Sigmoid colon (tissue), 7 donors: Measurements from ENCODE around the gene NRXN3. TPM values are rescaled to one million over a fixed set of nuclear protein-coding genes. Genes with fewer than 3 reads are reported as not detected.

Source experiments
- DNase-seq: peaks from one replicate; pipeline ENCODE4 v3.0.0-alpha.2; 2019
- H3K27ac ChIP-seq, 4 donors: fragments of 200-600 bp; sonication (generic); one replicate each; pipeline ENCODE4 v1.5.1; 2016 to 2019; ENCODE audit warnings: mild to moderate bottlenecking in 1 of 4
- H3K27me3 ChIP-seq, 3 donors: fragments of 200-600 bp; sonication (generic); one replicate each; pipeline ENCODE4 v1.5.1; 2019; ENCODE audit warnings: mild to moderate bottlenecking in 1 of 3
- H3K36me3 ChIP-seq, 4 donors: fragments of 200-600 bp; sonication (generic); one replicate each; pipeline ENCODE4 v1.5.1; 2016 to 2019
- H3K4me1 ChIP-seq, 4 donors: fragments of 200-600 bp; sonication (generic); one replicate each; pipeline ENCODE4 v1.5.1; 2017 to 2019
- H3K4me3 ChIP-seq, 4 donors: fragments of 200-600 bp; sonication (generic); one replicate each; pipeline ENCODE4 v1.5.1; 2017 to 2019; ENCODE audit warnings: mild to moderate bottlenecking in 2 of 4, moderate library complexity in 1 of 4
- H3K9me3 ChIP-seq, 4 donors: fragments of 200-600 bp in 3 of 4; sonication (generic) in 3 of 4; one replicate each; pipeline versions ENCODE4 v1.5.1 to v1.6.1; 2013 to 2019
- CTCF ChIP-seq, 4 experiments: fragments of 450-650 bp in 3 of 4; fragments of 200-600 bp in 1 of 4; IDR thresholded peaks; one replicate each; pipeline ENCODE4 v1.5.1; 2016 to 2019; ENCODE audit warnings: antibody characterized with exemption in 4 of 4, mild to moderate bottlenecking in 3 of 4, moderate library complexity in 2 of 4
- EP300 ChIP-seq, 4 donors: sonication (generic); formaldehyde crosslinking; IDR thresholded peaks; one replicate each; pipeline ENCODE4 v1.6.1; 2017; ENCODE audit warnings: antibody characterized with exemption in 4 of 4
- POLR2A ChIP-seq, 2 donors: fragments of 450-650 bp; IDR thresholded peaks; one replicate each; pipeline ENCODE4 v1.6.1; 2016; ENCODE audit warnings: antibody characterized with exemption in 2 of 2, mild to moderate bottlenecking in 2 of 2, moderate library complexity in 2 of 2
- POLR2AphosphoS5 ChIP-seq, 4 donors: sonication (generic); formaldehyde crosslinking; IDR thresholded peaks; one replicate each; pipeline ENCODE4 v1.6.1; 2017; ENCODE audit warnings: antibody characterized with exemption in 4 of 4
- WGBS, 2 donors: extraction: QIAGEN DNeasy Blood & Tissue Kit; methylation state at CpG; one replicate each; pipeline ENCODE4 v1.1.7; 2013; 5-methylcytosine and 5-hydroxymethylcytosine counted together
- intact Hi-C: fragments of 100-400 bp; cut with DNase I; formaldehyde crosslinking; loops from one replicate; pipeline ENCODE4 v1.15.1; 2023
- polyA plus RNA-seq, 3 donors: library from polyadenylated mRNA; stranded (reverse); fragments of 200-250 nt; gene quantifications; one replicate each; pipeline ENCODE4 v1.2.3, GENCODE V29; 2013
- total RNA-seq, 4 donors: library from RNA; depleted of rRNA; stranded (reverse); fragments of >200 nt; gene quantifications; one replicate each; pipeline ENCODE4 v1.1.0, GENCODE V29; 2016
- donor health status: healthy with polysubstance abuse.
- donor health status: Bipolar disorder and iron deficiency.
- donor health status: healthy.

NRXN3 gene
- total and polyA plus RNA-seq, 7 donors = 0.23 to 46.3 (median 23.2) TPM

DNA sequence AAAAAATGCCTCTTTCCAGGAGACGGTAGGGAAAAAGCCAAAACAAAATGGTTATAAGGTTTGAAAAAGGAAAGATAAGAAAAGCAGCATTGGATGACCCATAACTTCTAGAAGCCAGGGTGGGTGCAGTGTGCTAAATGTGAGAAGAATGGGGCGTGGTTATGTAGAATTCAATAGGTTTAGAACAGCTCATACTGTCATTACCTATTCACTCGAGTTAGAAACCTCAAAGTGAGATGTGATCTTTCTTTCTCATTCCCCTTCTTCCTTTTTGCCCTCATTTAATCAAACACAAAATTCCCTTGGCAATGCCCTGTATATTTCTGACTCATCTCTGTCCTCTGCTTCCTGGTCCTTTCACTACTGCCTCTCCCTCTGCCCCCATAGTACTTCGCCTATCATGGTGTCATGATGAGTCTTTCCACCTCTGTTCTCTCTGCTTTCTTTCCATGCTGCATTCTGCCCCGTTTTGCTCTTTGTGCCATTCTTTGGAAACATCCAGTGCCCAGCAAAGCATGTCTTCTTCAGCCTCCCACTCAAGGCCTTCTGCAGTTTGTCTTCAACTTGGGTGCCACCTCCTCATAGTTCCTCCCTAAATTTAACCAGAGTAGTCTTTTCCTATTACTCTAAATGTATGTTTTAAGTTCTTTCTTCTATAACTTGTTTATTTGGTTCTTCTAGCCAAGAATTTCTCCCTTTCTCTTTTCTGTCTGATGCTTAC lies 496.3 kb downstream of the NRXN3 start:
- 63 to 65% methylated on average over 5 of the region's 5 CpGs for whole genome bisulfite sequencing, 2 donors
- no peaks in the 10 kb centered on the region for H3K9me3 ChIP-seq
- DNase-seq = no peak
- H3K27ac ChIP-seq = no peak overlapping the region
- intact Hi-C loops = no loop called here
- no peaks in the 10 kb centered on the region for H3K27me3 ChIP-seq
- H3K36me3 ChIP-seq = no peaks in the 10 kb centered on the region
- no peaks in the 10 kb centered on the region for H3K4me1 ChIP-seq
- H3K4me3 ChIP-seq = no peak overlapping the region
- TF ChIP-seq POLR2A (IDR thresholded peaks at IDR 0.05) (no peak), POLR2AphosphoS5 (IDR thresholded peaks at IDR 0.05) (no peak), CTCF (IDR thresholded peaks at IDR 0.05) (no peak), EP300 (IDR thresholded peaks at IDR 0.05) (no peak)

GRCh38 chr14:78667141-78667540 lies 497.0 kb downstream of the NRXN3 start:
- Histone ChIP-seq H3K36me3 (no peaks in the 10 kb centered on the region), H3K4me3 (no peak overlapping the region), H3K27ac (no peak overlapping the region), H3K27me3 (no peaks in the 10 kb centered on the region), H3K4me1 (no peaks in the 10 kb centered on the region), H3K9me3 (no peaks in the 10 kb centered on the region)
- TF ChIP-seq CTCF (IDR thresholded peaks at IDR 0.05) (no peak), POLR2AphosphoS5 (IDR thresholded peaks at IDR 0.05) (no peak), EP300 (IDR thresholded peaks at IDR 0.05) (no peak), POLR2A (IDR thresholded peaks at IDR 0.05) (no peak)
- DNase-seq = no peak
- intact Hi-C loops = no loop called here
- WGBS, 2 donors = 63 to 75% methylated on average over 1 of the region's 1 CpG

DNA sequence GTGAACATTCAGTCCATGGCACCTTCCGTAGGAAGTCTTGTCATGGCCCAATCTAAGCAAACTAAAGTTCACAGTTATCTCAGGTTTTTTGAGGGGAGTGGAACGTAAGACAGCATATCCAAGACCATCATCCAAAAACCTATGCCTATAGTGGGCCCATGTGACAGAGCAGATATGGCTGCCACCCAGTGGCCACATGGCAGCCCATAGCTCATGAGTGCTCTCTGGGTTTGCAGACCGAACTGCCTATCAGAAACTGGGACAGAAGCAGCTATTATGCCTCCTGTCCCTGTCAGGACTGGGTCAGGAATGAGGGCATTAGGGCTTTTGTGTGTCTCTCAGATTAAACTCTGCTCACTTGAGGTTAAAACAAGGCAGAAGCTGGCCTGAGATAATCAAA lies 503.7 kb downstream of the NRXN3 start:
- Histone ChIP-seq H3K4me3 (no peak overlapping the region), H3K4me1 (no peaks in the 10 kb centered on the region), H3K36me3 (no peaks in the 10 kb centered on the region), H3K27ac (no peak overlapping the region), H3K9me3 (no peaks in the 10 kb centered on the region), H3K27me3 (no peaks in the 10 kb centered on the region)
- TF ChIP-seq CTCF (IDR thresholded peaks at IDR 0.05) = no peak
- no peak for TF ChIP-seq POLR2AphosphoS5 (IDR thresholded peaks at IDR 0.05)
- TF ChIP-seq EP300 (IDR thresholded peaks at IDR 0.05) = no peak
- TF ChIP-seq POLR2A (IDR thresholded peaks at IDR 0.05) = no peak
- 86 to 87% methylated on average over 3 of the region's 3 CpGs for WGBS, 2 donors
- DNase-seq = no peak
- intact Hi-C loops = no loop called here

DNA sequence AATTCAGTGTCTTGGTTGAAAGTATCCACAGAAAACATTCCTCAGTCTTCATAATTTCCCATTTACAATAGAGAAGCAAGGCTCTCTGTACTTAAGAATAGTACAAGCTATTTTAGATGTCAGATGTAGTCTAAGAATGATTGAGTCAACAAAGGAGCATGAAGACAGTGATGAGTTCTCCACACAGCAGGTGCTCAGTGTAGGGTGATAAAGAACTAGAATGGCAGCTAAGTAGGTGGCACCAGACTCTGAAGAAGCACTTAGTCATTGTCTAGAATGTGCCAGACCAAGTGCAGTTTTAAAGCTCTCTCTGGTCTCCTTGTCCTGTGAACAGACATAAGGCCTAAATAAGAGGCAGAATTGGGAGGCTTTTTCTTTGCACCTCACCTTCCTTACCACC lies 504.6 kb downstream of the NRXN3 start:
- no peak for TF ChIP-seq POLR2AphosphoS5 (IDR thresholded peaks at IDR 0.05)
- Histone ChIP-seq H3K27ac (no peak overlapping the region), H3K4me1 (no peaks in the 10 kb centered on the region), H3K9me3 (no peaks in the 10 kb centered on the region), H3K27me3 (no peaks in the 10 kb centered on the region), H3K36me3 (no peaks in the 10 kb centered on the region), H3K4me3 (no peak overlapping the region)
- no peak for DNase-seq
- intact Hi-C loops = no loop called here

DNA sequence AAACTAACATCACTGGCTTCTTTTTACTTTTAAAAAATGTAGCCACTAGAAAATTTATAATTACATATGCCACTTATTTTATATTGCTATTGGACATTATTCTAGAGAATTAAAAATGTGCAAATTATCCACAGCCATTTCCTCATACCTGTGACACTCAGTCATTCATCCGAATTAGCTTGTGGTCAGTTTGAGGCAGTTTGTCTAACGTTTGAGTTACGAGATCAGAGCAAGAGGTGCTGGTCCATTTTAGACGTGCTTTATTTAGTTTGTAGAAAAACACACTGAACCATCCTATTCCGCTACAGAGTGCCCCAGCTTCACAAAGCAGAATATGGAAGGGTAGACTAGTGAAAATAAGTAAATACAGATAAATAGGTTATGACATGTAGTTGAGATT lies 513.0 kb downstream of the NRXN3 start:
- Histone ChIP-seq H3K27ac (no peak overlapping the region), H3K4me1 (no peaks in the 10 kb centered on the region), H3K4me3 (no peak overlapping the region), H3K9me3 (no peaks in the 10 kb centered on the region), H3K36me3 (no peaks in the 10 kb centered on the region), H3K27me3 (no peaks in the 10 kb centered on the region)
- no peak for DNase-seq
- intact Hi-C loops = no loop called here
- TF ChIP-seq POLR2AphosphoS5 (IDR thresholded peaks at IDR 0.05) (no peak), EP300 (IDR thresholded peaks at IDR 0.05) (no peak), POLR2A (IDR thresholded peaks at IDR 0.05) (no peak), CTCF (IDR thresholded peaks at IDR 0.05) (no peak)
- 77 to 79% methylated on average over 5 of the region's 5 CpGs for WGBS, 2 donors
